ENCODE results near the gene SLC17A6.

The SLC17A6 gene

DNA sequence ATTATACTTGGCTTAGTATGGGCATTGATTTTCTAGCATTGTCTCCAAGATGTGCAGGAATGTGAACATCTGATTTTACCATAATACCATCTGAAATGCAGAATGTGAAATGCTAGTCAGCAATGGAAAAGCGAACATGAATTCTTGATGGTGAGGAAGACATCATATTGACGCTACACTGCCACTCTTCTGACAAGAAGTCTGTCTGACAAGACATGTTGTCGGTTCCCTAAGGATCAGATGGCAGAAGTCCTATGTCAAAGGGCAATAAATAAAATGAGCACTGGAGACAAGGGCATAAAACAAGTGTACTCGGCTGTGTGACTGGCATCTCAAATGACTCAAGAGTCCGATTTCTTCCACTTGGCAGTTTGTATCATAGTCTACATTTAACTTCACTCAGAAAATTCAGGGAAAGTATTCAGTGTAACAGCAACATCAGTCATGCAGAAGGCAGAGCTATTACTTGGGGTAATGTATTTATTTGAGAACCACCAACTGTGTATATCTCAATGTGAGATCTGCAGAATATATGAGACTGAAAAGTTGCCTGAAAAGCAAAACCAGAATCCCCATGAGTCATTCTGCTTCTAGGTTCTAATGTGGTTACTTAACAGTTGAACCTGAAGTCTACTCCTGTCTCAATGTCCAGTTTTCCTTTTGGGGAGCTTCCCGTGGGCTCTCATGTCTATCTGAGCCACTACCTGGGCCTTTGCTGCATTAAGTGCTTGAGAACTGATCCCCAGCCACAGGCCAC, 51.5 kb downstream of the SLC17A6 start:
- in situ Hi-C loops (cut with HindIII; ENCODE audit: low sequenced_read_pairs) = no loop called here

DNA sequence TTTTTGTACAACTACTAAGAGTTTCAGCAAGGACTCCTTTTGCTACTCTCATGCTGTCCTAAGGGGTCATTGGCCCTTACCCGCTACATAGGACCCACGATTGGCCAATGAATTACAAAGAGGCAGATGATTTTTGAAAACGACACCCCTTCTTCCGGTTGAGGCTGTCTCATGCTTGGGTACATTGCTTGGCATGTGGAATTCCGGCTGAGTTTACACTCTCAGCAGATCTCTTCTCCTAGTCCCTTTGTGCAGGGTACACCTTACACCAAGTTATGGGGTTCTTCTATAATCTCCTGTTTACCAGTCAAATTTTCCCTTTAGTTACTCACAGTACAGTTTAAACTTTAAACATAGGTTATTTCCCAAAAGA, 52.1 kb downstream of the SLC17A6 start:
- in situ Hi-C loops (cut with HindIII; ENCODE audit: low sequenced_read_pairs) = no loop called here

DNA sequence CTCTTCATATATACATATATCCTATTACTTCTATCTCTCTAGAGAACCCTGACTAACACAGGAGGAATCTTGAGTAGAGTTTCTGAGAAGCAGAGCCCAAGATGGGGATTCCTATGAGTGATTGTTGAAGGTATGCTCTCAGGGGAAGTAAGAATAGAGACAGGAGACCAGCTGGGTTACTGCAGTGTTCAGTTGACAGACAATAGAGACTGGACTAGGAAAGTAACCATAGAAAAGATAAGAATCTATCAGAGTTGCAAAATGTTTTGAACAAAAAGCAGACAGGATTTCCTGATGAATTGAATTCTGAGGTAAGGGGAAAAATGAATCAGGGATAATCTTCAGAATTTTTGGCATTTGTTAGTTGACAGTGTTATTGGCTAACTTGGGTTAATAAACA, 54.4 kb downstream of the SLC17A6 start:
- in situ Hi-C loops (cut with HindIII; ENCODE audit: low sequenced_read_pairs) = no loop called here

DNA sequence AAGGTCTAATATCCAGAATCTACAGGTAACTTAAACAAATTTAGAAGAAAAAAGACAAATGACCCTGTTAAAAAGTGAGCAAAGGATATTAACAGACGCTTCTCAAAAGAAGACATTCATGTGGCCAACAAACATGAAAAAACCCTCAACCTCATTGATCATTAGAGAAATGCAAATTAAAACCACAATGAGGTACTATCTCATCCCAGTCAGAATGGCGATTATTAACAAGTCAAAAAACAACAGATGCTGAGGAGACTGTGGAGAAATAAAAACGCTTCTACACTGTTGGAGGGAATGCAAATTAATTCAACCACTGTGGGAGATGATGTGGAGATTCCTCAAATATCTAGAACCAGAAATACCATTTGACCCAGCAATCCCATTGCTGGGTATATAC, 67.2 kb downstream of the SLC17A6 start:
- in situ Hi-C loops (cut with HindIII; ENCODE audit: low sequenced_read_pairs) = no loop called here

DNA sequence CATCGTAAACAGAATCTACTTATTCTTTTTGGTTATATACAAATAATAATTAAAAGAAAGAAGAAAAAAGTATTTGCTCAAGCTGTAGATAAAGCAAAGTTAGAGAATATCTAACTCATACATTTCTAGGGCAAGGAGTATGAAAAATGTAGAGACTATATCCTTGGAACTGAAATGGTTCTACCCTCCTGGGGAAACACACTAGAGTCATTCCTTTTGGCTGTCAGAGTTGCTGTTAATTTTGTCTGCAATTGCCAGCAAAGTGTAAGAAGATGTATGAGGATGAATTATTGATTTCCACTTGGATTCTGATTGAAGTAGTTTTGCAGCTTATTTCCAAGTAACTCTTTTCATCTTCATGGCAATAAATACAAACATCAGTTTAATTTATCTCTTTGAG, 69.1 kb downstream of the SLC17A6 start:
- in situ Hi-C loops (cut with HindIII; ENCODE audit: low sequenced_read_pairs) = no loop called here

DNA sequence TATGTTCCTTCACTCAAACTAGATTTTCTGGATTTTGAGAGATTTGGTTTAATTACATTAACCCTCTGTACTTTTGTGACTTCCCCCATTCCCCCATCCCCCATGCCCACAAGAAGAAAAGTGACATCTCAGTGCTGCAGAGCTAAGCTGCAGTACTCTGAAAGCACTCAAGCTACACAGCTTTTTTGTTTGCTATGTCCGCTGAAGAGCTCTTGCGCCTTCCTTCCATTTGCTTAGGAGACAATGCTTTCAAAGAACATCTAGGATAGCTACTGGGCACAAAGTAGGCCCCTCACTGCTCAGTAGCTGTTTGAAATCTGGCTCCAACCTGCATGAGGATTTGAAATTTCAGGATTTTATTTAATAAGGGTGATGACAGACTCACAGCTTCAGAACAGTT, 69.7 kb downstream of the SLC17A6 start:
- in situ Hi-C loops (cut with HindIII; ENCODE audit: low sequenced_read_pairs) = no loop called here

DNA sequence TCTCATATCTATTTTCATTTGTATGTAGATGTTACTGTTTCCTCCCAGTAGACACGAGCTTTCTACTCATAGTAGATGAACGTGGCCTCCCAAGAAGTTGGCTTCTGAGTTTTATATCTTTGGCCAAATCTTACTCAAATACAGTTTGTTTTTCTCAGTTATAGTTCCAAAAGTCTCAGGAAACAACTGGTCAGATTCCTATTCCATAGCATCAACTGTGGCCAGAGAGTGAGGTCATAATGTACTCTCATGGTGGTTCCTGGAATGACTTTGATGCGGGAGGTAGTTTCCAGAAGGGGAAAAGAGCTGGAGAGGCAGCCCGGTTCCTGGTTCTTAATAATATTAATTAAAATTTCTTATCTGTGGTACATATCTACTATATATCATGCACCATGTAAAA, 77.3 kb downstream of the SLC17A6 start:
- in situ Hi-C loops (cut with HindIII; ENCODE audit: low sequenced_read_pairs) = no loop called here

DNA sequence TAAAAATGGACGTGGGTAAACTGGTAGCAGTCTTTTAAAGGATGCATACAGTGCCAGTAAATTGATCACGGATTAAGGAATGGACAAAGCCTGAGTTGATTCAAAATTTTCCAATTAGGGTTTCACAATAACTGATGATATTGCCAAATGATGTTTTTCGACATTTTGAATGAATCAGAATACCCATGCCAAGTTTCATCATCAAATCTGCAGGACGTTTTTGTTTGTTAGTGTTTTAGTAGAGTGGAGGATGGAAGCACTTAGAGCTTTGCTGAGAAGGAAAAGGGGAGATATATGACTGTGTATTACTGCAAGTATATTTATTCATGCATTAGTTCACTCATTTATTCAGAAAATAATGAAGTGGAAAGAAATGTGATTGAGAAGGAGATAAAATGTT, 78.3 kb downstream of the SLC17A6 start:
- in situ Hi-C loops (cut with HindIII; ENCODE audit: low sequenced_read_pairs) = no loop called here

- in situ Hi-C loops (cut with HindIII; ENCODE audit: low sequenced_read_pairs) = no loop called here
These were observed 88.7 kb downstream of the SLC17A6 start for GRCh38 chr11:22426915-22427314.

Measured in DLD1 (cell line).